GM19438 (cell line): ENCODE measurements around the gene FLNB.

Experiments used
- ATAC-seq: cut with Tn5 transposase; IDR thresholded peaks from one replicate; pipeline ENCODE4 v1.9.1; 2021; ENCODE audit warnings: low read depth; ENCODE audit not compliant: unreplicated experiment

Gene FLNB

DNA sequence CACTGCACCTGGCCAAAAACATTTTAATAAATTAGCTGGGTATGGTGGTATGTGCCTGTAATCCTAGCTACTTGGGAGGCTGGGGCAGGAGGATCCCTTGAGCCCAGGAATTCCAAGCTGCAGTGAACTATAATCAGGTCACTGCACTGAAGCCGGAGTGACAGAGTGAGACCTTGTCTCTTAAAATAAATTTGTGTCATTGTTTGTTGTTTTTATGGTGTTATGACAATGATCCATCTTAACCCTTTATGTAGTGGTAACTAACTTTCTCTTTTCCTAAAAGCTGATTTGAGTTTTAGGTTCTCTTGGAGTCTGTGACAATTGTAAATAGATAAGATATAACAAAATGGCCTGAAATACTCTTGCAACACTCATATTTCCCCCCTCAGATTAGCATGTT is 20.7 kb downstream of the FLNB start:
- no peak for ATAC-seq

DNA sequence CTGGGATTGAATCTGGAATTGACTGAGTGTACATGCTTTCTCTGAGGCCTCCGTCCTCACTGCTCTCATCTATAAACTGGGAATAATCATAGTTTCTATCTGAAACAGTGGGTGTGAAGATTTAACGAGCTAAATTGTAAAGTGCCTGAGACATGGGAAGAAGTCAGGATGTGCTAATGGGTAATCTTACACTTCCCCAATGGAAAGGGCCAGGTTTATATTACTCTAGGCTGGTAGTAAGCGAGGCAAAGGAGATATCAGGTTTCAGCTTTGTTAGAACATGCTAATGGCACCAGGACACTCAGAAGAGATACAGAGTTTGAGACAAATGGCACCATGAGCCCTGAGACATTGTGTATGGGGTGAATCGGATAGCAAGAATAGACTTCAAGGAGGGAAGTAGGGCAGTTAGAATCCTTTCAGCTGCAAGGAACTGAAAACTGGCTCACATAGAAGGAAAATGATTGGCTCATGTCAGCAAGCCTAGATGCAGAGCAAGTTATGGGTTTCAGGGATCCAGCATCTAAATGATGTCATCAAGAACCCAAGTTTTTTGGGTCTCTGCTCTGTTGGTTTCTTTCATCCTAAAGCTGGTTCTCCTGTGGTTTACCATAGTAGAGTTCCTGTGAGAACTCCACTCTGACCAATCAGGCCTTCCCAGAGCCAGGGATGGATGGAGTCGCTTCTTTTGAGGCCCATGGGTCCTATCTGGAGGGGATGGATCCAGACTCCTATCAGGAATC is 21.8 kb downstream of the FLNB start:
- no peak for ATAC-seq

DNA sequence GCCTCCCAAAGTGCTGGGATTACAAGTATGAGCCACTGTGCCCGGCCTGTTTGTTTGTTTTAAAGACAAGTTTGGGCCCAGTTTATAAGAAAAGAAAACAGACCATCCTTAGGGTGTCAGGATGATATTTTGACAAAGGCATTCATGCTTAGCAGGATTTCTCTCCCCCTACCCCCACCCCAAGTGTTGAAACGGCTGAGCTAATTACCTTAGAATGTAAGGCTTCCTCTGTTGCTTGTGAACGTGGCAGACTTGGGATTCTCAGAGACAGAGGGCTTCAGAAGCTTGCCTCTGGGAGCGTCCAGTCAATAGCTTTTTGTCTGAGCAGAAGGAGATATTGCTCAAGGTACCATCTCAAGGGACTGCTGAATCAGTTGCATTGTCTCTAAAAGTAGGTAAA is 24.0 kb downstream of the FLNB start:
- ATAC-seq, result no peak

DNA sequence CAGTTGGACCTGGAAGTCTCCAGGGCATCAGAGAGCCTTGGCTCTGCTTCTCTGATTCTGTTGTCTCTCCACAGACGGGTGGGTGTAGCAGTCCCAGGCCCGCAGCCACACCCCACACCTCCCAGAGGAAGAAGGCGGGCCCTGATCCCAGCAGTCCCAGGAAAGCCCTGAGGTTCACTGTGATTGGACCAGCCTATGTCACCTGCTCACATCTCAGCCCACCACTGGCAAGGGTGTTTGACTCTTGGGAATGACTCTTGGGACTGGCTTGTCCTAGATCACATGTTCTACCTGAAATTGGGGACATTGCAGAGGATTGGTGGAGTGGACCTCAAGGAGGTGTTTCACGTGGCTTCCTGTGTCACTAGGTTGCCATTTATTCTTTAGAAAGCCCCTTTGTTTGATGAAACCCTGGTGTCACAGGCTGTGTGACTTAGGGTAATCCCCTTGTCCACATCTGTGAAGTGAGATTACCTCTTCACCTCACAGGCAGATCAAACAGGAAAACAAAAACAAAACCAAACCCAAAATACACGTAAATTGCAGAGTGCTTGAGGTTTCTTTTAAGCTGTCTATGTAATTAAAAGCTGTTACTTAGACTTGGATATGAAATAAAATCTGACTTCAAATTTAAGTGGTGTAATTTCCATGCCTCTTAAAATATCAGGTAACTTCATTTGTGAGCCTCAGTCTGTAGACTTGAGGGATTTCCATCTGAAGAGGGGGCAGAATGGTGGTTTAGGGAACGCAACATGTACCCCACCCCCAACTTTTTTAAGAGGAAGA is 26.7 kb downstream of the FLNB start:
- peak; percentile 96 for ATAC-seq

DNA sequence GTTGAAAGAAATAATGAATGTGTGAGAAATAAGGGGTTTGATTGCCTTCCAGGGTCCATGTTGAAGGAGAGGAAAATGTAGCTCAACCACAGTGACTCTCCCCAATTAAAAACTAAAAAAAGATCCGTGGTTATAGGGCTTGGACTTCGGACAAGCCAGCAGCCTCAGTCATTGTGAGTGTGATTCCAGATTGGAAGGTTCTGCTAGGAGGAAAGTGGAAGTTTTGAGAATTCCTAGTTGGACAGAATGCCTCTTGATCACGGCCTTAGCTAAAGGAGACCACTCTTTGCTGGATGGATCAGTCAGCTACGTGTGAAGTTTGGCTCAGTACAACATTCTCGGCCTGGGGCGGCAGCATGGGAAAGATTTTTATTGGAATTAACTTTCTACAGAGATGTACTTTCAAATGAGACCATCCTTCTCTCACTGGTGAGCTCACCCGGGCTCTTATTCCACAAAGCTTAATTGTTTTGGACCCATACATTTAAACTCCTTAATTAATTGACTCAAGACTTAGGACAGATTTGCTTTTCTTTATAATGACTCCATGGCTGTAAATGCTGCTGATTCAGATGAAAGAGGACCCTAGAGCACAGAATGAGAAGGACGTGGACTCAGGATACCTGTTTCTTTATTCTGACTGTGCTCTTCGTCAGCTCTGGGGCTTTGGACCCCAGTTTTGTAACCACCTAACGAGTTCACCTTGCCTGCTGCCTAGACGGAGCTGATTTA is 27.5 kb downstream of the FLNB start:
- ATAC-seq, result no peak

DNA sequence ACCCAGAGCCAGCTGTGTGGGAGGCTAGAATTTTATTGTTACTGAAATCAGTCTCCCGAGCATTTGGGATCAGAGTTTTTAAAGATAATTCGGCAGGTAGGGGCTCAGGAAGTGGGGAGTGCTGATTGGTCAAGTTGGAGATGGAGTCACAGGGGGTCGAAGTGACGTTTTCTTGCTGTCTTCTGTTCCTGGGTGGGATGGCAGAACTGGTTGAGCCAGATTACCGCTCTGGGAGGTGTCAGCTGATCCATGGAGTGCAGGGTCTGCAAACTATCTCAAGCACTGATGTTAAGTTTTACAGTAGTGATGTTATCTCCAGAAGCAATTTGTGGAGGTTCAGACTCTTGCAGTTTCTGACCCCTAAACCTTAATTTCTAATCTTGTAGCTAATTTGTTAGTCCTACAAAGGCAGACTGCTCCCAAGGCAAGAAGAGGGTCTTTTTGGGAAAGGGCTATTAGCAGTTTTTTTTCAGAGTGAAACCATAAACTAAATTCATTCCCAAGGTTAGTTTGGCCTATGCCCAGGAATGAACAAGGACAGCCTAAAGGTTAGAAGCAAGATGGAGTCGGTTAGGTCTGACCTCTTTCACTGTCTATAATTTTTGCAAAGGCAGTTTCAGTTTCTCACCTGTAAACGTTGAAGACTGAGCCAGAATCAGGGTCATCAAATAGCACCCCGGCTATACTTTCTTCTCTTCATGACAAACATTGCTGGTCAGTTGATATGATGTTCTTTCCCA is 28.2 kb downstream of the FLNB start:
- ATAC-seq, result no peak

DNA sequence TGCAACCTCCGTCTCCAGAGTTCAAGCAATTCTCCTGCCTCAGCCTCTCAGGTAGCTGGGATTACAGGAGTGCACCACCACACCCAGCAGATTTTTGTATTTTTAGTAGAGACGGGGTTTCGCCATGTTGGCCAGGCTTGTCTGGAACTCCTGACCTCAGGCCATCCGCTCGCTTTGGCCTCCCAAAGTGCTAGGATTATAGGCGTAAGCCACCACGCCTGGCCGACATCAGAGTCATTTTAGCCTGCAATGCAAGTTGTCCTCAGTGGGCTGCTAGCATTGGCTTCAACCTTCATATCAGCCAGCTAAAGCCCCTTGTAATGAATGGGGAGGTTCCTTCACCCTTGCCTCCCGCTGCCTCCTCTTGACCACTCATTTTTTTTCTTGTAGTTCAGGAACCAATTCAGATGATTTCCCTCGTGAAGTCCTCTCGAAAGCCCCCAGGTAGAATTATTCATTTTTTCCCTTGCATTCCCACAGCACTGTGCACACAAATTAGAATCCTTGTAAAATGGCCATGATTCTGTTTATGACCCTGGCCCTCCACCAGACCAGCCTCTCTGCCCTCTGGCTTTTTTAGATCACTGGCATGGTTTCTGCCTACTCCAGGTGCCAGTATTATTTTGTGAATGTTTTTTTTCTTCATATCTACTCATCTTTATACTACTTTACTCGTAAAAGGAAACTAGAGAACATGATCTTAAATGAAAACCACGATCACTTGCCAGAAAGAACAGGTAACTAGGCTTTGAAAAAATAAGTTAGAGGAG is 29.1 kb downstream of the FLNB start:
- no peak for ATAC-seq

DNA sequence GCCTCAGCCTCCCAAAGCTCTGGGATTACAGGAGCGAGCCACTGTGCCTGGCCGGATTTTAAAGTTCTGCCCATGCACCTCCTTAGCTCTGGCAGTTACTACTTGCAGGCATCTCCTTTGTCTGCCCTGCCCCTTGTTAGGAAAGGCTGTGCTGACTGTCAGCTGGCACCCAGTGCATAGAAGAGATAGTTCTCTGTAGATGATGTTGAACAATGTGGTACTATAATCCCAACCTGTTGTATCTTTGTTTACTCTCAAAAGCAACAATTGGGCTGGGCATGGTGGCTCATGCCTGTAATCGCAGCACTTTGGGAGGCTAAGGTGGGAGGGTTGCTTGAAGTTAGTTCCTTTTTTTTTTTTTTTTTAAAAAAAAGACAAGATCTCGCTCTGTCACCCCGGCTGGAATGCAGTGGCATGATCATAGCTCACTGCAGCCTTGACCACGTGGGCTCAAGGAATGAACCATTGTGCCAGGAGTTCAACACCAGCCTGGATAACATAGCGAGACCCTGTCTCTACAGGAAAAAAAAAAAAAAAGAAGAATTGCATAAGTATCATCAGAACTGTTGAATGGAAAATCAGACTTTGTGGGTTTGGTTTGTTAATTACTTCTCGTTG is 30.6 kb downstream of the FLNB start:
- ATAC-seq, result no peak

DNA sequence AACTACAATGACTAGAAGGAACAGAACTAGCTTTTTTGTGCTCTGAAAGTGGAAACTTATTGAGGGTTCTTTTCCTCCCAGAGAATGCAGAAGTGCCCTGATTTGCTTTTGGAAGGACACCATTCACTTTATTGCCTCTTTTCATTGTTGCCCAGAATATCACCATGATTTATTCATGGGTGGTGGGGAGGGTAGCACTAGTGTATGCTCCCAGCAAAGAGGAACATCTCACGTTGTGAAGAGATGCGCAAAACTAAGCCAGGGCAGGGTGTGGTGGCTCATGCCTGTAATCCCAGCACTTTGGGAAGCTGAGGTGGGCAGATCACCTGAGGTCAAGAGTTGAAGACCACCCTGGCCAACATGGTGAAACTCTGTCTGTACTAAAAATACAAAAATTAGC is 31.4 kb downstream of the FLNB start:
- ATAC-seq, result no peak

DNA sequence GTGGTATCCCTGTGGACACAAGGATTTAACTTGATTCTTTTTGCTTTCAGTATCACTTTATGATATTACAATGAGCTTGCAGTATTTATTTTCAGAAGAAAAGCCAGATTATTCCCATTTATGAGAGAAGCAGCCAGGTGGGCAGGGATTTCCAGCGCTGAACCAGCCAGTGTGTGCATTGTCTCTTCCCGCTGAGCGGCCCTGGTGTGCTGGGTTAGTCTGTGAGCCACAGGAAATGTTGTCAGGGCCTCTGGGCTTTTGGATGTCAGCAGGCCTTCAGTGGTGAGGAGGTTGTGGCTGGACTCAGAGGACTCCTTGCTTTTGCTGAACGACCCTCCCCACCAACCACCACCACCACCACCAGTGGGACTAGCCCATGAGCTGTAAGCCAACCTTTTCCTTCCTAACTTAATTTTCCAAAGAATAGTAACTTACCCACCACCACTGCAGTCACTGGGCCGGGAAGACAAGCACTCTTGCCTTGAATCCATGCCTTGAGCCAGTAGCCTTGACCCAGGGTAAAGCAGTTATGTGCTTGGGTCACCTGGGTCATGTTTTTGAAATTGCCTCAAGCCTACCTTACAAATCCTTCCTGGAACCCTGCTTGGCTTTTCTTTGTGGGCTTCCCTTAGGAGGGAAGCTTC is 33.1 kb downstream of the FLNB start:
- no peak for ATAC-seq

DNA sequence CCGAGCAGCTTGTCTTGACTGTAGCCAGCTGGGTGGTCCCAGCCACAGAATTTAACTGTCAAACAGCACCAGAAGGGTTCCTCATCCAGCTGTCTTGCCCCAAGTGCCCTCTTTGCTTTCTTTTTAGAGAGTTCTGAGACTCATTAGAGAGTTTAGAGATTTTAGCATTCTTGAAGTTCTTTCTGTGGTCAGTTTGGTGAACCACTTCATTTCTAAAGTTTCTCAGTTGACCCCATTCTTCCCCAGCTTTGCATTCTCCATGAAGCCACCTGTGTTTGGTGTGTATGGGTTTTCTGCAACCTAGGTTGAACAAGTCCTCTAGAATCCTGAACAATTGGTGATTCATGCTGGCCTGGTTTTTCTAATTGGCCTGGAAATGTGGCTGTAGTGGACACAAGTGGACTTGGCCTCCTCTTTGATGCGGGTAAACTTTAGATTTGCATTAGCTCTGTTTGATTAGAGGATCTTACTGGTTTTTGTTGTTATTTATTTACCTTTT is 33.7 kb downstream of the FLNB start:
- ATAC-seq, result peak; percentile 91

DNA sequence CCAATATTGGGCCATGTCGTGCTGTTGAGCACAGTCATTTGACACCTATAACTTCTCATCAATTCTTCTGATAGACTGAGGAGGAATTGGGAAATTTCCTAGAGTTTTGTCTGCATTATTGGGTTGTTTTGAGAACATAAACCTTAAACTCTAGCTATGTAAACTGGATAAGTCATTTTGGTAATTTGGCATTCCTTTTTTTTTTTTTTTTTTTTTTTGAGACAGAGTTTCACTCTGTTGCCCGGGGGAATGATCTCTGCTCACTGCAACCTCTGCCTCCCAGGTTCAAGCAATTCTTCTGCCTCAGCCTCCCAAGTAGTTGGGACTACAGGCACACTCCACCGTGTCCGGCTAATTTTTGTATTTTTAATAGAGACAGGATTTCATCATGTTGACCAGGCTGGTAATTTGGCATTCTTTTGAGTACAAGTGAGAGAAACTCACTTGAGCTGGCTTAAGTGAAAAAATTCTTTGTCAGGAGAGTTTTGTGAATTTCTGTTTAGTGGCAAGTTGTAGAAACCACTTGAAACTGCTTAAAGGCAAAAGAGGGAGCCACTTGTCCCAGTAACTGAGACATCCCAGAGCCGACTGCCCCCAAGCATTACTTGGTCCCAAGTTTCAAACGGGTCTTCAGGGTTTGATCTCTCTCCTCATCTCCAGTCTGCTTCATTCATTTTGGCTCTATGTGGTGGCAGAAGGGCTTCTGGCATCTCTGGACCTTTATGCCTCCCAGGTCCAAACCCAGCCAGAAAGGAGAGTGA is 34.9 kb downstream of the FLNB start:
- ATAC-seq, result no peak

DNA sequence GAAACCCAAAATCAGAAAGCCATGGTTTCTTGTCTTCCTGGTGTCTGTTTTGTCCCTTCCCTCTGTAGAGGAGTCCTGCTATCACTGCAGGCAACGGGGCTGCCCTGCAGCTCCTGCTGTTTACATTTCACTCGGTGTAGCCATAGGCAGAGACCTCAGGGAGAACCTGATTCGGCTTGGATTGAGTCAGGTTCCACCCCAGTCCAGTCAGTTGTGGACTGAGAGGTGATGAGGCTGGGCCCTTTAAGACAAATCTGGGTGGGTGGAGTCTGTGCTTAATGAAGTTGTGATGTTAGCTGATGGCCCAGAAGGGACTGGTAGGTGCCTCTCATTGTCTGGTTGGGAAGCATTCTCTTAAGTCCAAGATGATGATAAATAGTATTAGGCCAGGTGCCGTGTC is 35.7 kb downstream of the FLNB start:
- ATAC-seq, result no peak

DNA sequence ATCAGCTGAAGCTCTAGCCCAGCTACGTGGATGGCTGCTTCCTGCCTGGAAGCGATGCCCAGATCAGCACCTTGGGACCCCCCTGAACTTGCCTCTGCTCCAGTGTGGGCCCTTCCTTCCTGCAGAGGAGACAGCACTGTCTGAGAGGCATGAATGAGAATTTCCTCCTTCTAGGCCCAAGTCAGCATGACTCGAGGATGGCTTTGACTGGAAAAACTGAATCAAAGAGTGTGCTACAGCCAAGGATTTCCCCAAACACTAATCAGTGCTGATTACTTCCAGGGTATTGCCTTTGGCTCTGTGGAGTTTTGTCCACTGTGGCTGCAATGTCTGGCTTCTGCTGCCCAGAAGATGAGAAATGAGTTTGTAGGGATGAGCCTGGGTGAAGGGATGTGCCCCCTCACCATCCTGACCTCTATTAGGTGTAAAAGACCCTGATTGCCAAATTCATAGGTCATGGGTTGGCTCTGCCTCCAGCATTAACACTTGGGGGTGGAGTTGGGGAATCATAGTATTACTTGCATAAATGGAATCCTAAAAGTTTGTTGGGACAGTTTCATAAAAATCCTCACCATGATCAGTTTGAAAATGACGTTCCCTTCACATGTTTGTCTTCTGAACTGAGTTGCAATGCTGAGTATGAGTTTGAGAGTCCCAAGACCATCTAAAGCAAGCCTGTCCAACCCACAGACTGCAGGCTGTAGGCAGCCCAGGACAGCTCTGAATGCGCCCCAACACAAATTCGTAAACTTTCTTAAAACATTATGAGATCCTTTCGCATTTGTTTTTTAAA is 36.7 kb downstream of the FLNB start:
- ATAC-seq, result no peak

DNA sequence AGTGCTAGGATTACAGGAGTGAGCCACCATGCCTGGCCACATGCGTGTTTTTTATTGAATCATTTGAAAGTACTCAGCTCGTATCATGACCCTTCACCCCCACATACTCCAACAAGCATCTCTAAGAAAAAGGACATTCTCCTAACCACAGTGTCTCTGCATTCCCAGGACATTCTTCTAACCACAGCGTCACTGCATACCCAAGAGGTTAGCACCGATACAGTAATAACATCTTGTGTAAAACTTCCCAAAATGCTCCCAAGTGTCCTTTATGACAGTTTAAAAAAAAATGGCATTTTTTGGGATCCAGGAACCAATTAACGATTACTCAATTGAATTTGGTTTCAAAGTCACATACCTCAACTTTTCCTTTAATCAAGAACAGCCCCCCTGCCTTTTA is 39.6 kb downstream of the FLNB start:
- ATAC-seq, result no peak

DNA sequence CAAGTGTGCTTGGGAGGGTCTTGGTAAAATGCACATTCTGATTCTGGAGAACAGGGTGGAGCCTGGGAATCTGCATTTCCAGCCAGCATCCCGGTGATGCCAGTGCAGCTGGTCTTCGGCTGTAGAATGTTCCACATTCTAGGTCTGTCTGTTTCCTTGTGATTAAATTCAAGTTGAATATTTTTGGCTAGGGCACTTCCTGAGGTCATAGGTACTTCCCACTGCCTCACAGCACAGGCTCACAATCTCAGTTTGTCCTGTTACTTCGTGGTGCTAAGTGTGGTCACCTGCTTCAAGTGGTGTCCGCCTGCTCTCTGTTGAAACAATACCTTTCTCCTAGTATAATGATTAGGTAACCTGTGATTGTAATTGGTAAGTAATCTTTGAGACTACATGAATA is 40.1 kb downstream of the FLNB start:
- no peak for ATAC-seq

DNA sequence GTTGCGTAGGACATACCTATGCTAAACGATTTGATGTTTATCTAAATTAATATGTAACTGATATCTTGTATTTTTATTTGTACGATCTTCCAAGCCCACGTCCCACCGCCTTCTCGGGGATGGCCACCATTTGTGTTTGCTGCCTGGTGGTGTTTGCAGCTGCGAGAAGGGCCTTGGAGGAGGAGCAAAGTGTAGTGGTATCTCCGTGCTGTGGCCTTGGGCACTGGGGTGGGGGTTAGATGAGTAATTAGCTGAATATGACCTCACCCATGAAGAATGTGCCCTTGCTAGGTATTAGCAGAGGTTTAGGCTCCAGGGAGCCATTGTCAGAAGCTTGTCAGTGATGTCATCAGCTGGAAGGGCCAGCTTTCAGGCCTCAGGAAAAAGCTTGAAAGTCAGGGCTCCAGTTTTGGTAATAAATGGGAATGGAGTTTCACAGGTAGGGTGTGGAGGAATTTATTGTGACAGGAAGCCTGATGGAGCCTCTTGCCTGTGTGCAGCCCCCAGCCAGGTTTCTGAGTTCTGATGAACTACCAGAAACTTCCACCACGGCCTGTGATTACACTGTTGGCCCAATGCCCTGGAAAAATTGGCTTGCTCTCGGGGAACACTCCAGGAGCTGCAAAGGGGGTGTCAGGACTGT is 41.0 kb downstream of the FLNB start:
- ATAC-seq, result no peak
